Transverse colon (tissue), 3 donors: ENCODE results near the gene IL17C.

Experiments used
- CTCF ChIP-seq, 5 experiments: fragments of 200-600 bp in 3 of 5; fragments of 450-650 bp in 2 of 5; sonication (generic) in 3 of 5; IDR thresholded peaks; 1 replicate in 2 of 5; 2 replicates in 3 of 5; pipeline ENCODE4 v1.5.1; 2016 to 2017; ENCODE audit warnings: antibody characterized with exemption in 5 of 5, inconsistent platforms in 3 of 5, mild to moderate bottlenecking in 2 of 5, moderate library complexity in 1 of 5
- EP300 ChIP-seq: sonication (generic); formaldehyde crosslinking; IDR thresholded peaks from one replicate; pipeline ENCODE4 v1.6.1; 2017; ENCODE audit warnings: antibody characterized with exemption, low read depth

GRCh38 chr16:88681709-88682451 lies 43.5 kb downstream of the IL17C start:
- no peak for TF ChIP-seq CTCF (IDR thresholded peaks at IDR 0.05)
- no peak for TF ChIP-seq EP300
